HEK293 (cell line): ENCODE results near the gene BTG4.

Experiments
- BCL11A ChIP-seq: fragments of 450-650 bp; formaldehyde crosslinking; IDR thresholded peaks from 2 replicates; pipeline ENCODE4 v1.5.1; 2016; ENCODE audit warnings: low read depth, missing biosample characterization, missing genetic modification characterization
- HOXA7 ChIP-seq: sonication (generic); formaldehyde crosslinking; IDR thresholded peaks from 2 replicates; pipeline ENCODE4 v1.8.1; 2022; ENCODE audit warnings: missing genetic modification reagents, borderline replicate concordance
- ZBTB48 ChIP-seq: fragments of 450-650 bp; formaldehyde crosslinking; IDR thresholded peaks from 2 replicates; pipeline ENCODE4 v1.5.1; 2016; ENCODE audit warnings: missing biosample characterization, missing genetic modification characterization
- ZNF214 ChIP-seq: fragments of 450-650 bp; formaldehyde crosslinking; IDR thresholded peaks from 2 replicates; pipeline ENCODE4 v1.5.1; 2017; ENCODE audit warnings: missing biosample characterization, mild to moderate bottlenecking, missing genetic modification characterization, borderline replicate concordance
- ZNF292 ChIP-seq: fragments of 450-650 bp; formaldehyde crosslinking; IDR thresholded peaks from 2 replicates; pipeline ENCODE4 v1.5.1; 2016; ENCODE audit warnings: low read depth, missing biosample characterization, missing genetic modification characterization, borderline replicate concordance
- ZNF324 ChIP-seq: fragments of 450-650 bp; formaldehyde crosslinking; IDR thresholded peaks from 2 replicates; pipeline ENCODE4 v1.5.1; 2016; ENCODE audit warnings: missing biosample characterization, missing genetic modification characterization
- ZNF629 ChIP-seq: fragments of 450-650 bp; formaldehyde crosslinking; IDR thresholded peaks from 2 replicates; pipeline ENCODE4 v1.5.1; 2017; ENCODE audit warnings: missing biosample characterization, missing genetic modification characterization
- ZNF76 ChIP-seq: fragments of 450-650 bp; formaldehyde crosslinking; IDR thresholded peaks from 2 replicates; pipeline ENCODE4; 2016; ENCODE audit warnings: low read depth, missing biosample characterization, missing genetic modification characterization, borderline replicate concordance
- ZNF776 ChIP-seq: fragments of 450-650 bp; formaldehyde crosslinking; IDR thresholded peaks from 2 replicates; pipeline ENCODE4 v1.5.0; 2017; ENCODE audit warnings: missing biosample characterization, missing genetic modification characterization, borderline replicate concordance
- TF ChIP-seq, protein P1 (sequence below): fragments of 450-650 bp; formaldehyde crosslinking; IDR thresholded peaks from 2 replicates; pipeline ENCODE4 v1.5.1; 2016; ENCODE audit warnings: missing biosample characterization, missing genetic modification characterization
- TF ChIP-seq, protein P2 (sequence below): fragments of 450-650 bp; formaldehyde crosslinking; IDR thresholded peaks from 2 replicates; pipeline ENCODE4 v1.5.1; 2016; ENCODE audit warnings: missing biosample characterization, missing genetic modification characterization
- TF ChIP-seq, protein P3 (sequence below): fragments of 450-650 bp; formaldehyde crosslinking; optimal IDR thresholded peaks from 2 replicates; pipeline ENCODE3; 2016; ENCODE audit warnings: missing biosample characterization, mild to moderate bottlenecking, missing genetic modification characterization

DNA sequence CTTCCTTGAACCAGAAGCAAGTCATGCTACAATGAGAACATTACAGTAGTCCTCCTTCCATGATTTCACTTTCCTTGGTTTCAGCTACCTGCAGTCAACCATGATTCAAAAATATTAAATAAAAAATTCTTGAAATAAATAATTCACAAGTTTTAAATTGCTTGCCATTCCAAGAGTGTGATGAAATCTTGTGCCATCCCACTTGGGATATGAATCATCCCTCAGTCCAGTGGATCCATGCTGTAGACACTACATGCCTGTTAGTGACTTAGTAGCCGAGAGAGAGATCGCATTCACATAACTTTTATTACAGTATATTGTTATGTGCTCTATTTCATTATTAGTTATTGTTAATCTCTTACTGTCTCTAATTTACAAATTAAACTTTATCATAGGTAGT lies 8.4 kb upstream of the BTG4 start:
- no peak for TF ChIP-seq ZNF292 (tag by site-specific recombination)
- TF ChIP-seq ZNF214 (tag by site-specific recombination): no peak
- TF ChIP-seq, protein P1, sequence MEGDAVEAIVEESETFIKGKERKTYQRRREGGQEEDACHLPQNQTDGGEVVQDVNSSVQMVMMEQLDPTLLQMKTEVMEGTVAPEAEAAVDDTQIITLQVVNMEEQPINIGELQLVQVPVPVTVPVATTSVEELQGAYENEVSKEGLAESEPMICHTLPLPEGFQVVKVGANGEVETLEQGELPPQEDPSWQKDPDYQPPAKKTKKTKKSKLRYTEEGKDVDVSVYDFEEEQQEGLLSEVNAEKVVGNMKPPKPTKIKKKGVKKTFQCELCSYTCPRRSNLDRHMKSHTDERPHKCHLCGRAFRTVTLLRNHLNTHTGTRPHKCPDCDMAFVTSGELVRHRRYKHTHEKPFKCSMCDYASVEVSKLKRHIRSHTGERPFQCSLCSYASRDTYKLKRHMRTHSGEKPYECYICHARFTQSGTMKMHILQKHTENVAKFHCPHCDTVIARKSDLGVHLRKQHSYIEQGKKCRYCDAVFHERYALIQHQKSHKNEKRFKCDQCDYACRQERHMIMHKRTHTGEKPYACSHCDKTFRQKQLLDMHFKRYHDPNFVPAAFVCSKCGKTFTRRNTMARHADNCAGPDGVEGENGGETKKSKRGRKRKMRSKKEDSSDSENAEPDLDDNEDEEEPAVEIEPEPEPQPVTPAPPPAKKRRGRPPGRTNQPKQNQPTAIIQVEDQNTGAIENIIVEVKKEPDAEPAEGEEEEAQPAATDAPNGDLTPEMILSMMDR: no peak
- TF ChIP-seq, protein P2, sequence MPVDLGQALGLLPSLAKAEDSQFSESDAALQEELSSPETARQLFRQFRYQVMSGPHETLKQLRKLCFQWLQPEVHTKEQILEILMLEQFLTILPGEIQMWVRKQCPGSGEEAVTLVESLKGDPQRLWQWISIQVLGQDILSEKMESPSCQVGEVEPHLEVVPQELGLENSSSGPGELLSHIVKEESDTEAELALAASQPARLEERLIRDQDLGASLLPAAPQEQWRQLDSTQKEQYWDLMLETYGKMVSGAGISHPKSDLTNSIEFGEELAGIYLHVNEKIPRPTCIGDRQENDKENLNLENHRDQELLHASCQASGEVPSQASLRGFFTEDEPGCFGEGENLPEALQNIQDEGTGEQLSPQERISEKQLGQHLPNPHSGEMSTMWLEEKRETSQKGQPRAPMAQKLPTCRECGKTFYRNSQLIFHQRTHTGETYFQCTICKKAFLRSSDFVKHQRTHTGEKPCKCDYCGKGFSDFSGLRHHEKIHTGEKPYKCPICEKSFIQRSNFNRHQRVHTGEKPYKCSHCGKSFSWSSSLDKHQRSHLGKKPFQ (tag by site-specific recombination): no peak
- no peak for TF ChIP-seq ZBTB48 (tag by site-specific recombination)
- no peak for TF ChIP-seq ZNF76 (tag by site-specific recombination)
- TF ChIP-seq, protein P3, sequence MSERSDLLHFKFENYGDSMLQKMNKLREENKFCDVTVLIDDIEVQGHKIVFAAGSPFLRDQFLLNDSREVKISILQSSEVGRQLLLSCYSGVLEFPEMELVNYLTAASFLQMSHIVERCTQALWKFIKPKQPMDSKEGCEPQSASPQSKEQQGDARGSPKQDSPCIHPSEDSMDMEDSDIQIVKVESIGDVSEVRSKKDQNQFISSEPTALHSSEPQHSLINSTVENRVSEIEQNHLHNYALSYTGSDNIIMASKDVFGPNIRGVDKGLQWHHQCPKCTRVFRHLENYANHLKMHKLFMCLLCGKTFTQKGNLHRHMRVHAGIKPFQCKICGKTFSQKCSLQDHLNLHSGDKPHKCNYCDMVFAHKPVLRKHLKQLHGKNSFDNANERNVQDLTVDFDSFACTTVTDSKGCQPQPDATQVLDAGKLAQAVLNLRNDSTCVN (tag by site-specific recombination): no peak
- TF ChIP-seq BCL11A (tag by site-specific recombination): no peak
- TF ChIP-seq ZNF629 (tag by site-specific recombination): no peak
- TF ChIP-seq ZNF776 (tag by site-specific recombination): no peak
- no peak for TF ChIP-seq HOXA7 (CRISPR knock-in tag)
- TF ChIP-seq ZNF324: no peak
